Measurements from ENCODE around the gene CAPRIN1.
A peak's percentile ranks its signal among the peaks of the same experiment; 100 is the strongest.

Gene CAPRIN1

DNA sequence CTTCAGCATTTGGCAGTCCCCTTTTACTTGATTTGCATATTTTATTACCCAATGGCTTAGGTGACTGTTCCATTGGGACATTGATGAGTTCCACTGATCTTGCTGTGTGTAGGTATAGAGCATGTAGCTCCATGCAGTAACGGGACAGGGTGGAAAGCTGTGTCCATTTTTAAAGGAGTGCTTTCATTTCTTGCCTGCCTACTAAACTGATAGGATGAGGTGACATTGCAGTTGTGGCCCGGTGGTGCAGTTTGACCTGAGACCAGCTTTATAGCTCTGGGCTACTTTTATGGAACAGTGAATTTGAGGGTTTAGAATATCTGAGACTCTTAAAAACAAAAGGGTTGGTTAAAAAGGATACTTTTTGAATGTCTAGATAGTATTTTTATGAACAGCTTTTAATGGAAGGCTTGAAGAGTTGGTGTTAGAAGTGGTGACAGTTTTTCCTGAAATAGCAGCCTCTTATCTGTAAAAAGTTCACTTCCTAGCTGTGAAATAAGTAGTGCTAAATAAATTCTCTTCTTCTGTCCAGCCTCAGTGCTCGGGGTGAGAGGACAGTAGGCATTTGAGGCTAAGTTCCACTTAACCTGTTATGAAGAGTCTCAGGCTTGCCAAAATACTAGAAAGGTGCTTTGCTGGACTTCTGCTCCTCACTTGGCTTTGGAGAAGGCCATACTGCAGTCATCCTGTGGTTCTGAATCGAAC lies 80.9 kb downstream of the CAPRIN1 start:
- Mint-ChIP-seq H3K4me1 (ENCODE audit: low read depth) (no peaks in the 10 kb centered on the region), H3K36me3 (ENCODE audit: low read depth) (peaks cover 40% of the 10 kb centered on the region), H3K9me3 (no peaks in the 10 kb centered on the region), H3K27me3 (ENCODE audit: low read depth) (no peaks in the 10 kb centered on the region), H3K4me3 (no peak overlapping the region), H3K27ac (no peak overlapping the region)

DNA sequence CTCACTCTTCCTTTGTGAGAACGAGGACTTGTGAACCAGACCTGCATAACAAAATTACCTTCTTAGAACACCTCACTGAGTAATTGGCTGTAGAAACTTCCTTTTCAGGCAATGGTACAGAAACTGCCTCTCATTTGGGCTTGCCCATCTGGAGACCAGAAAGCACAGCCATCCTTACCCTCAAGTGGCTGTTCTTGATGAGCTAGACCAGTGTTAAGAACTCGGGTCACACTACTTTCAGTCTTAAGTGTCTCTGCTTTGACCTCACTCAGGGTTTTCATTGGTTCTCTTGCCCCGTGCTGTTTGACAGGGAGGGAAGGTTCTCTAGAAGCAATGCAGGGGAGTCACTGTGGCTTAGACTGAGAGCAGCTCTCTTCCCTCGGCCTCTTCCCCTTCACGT lies 83.2 kb downstream of the CAPRIN1 start:
- Mint-ChIP-seq H3K9me3 (no peaks in the 10 kb centered on the region), H3K4me1 (ENCODE audit: low read depth) (no peaks in the 10 kb centered on the region), H3K27ac (no peak overlapping the region), H3K4me3 (no peak overlapping the region), H3K27me3 (ENCODE audit: low read depth) (no peaks in the 10 kb centered on the region), H3K36me3 (ENCODE audit: low read depth) (peaks cover 43% of the 10 kb centered on the region)

DNA sequence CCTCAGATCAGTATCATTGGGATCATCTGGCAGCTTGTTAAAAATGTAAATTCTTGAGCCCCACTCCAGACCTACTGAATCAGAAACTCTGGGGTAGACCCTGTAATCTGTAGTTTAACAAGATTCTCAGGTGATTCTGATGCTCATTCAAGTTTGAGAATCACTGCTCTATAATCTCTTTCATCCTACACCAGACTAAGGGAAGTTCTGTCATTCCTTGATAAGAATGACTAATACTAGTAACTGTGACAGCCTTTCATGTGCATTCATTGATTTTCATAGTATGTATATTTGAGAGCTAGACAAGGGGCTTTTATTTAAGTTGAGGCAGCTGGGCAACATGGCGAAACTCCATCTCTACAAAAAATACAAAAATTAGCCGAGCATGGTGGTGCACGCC lies 83.9 kb downstream of the CAPRIN1 start:
- Mint-ChIP-seq H3K4me3 (no peak overlapping the region), H3K27ac (no peak overlapping the region), H3K9me3 (no peaks in the 10 kb centered on the region), H3K27me3 (ENCODE audit: low read depth) (no peaks in the 10 kb centered on the region), H3K4me1 (ENCODE audit: low read depth) (no peaks in the 10 kb centered on the region), H3K36me3 (ENCODE audit: low read depth) (peaks cover 43% of the 10 kb centered on the region)

DNA sequence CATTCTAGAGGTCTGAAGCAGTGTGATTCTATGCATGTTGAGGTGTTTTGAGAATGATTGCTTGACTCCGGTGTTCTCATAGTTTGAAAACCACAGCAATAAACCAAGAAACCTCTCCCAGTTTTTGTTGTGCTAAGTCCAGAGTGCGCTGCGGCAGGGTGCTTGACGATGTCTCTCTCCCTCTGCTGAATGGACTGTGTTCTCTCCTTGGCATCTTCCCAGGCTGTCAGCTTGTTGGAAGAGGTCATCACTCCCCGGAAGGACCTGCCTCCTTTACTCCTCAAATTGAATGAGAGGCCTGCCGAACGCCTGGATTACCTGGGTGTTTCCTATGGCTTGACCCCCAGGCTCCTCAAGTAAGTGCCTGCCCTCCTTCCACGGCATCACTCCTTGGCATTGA lies 84.9 kb downstream of the CAPRIN1 start:
- Mint-ChIP-seq H3K4me3 (no peak overlapping the region), H3K36me3 (ENCODE audit: low read depth) (peaks cover 42% of the 10 kb centered on the region), H3K4me1 (ENCODE audit: low read depth) (no peaks in the 10 kb centered on the region), H3K27me3 (ENCODE audit: low read depth) (no peaks in the 10 kb centered on the region), H3K27ac (no peak overlapping the region), H3K9me3 (no peaks in the 10 kb centered on the region)

DNA sequence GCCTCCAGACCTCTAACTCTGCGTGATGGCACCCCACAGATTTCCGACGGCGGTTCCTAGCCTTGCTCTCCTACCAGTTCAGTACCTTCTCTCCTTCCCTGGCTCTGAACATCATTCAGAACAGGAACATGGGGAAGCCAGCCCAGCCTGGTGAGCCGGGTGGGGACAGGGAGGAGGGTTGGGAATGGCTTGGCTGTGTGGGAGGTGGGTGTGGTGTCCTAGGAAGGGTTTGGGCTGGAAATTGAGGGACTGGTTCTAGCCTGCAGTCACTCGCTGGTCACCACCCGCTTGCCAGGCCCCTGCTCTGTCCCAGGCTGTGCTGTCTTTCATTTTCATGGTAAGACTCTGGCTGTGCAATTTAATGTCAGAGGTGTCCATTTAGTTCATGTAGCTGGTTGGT lies 87.8 kb downstream of the CAPRIN1 start:
- H3K36me3 Mint-ChIP-seq (ENCODE audit: low read depth) = peaks cover 37% of the 10 kb centered on the region

DNA sequence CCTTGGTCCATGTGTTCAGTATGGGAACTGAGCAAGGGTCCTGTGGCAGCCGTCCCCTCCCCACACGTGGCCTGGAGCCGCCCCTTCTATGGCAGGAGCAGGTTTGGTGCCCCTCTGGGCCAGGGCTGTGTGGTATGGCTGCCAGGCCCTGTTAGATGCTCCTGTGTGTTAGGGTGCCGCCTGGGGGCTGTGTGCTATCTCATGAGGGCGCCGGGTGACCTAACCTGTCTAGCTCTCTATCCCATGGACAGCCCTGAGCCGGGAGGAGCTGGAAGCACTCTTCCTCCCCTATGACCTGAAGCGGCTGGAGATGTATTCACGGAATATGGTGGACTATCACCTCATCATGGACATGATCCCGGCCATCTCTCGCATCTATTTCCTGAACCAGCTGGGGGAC lies 88.6 kb downstream of the CAPRIN1 start:
- Mint-ChIP-seq H3K27ac (no peak overlapping the region), H3K27me3 (ENCODE audit: low read depth) (no peaks in the 10 kb centered on the region), H3K9me3 (no peaks in the 10 kb centered on the region), H3K4me1 (ENCODE audit: low read depth) (no peaks in the 10 kb centered on the region), H3K4me3 (no peak overlapping the region), H3K36me3 (ENCODE audit: low read depth) (peaks cover 37% of the 10 kb centered on the region)

More for the DNA sequence above, 87.8 kb downstream of the CAPRIN1 start:
- Mint-ChIP-seq H3K4me3 (no peak overlapping the region), H3K9me3 (no peaks in the 10 kb centered on the region), H3K27ac (no peak overlapping the region), H3K4me1 (ENCODE audit: low read depth) (no peaks in the 10 kb centered on the region), H3K27me3 (ENCODE audit: low read depth) (no peaks in the 10 kb centered on the region)

DNA sequence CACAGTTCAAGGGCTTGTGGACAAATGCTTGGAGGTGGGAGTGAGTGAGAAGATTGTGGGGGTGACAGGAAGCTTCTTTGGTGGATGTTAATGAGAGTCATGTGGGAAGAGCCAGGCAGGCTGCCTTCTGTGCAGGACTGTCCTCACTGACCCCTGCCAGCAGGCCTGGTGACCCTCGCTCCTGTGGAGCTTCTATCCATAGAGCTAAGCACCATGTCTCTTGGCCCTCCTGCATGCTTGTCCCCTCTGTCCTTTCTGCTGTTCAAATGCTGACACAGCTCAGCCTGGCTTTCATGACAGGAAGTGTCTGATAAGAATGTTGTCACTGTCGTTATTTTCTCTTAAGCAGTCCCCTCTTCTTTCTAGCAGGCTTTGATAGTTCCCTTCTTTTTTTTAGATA lies 91.5 kb downstream of the CAPRIN1 start:
- Mint-ChIP-seq H3K27me3 (ENCODE audit: low read depth) (no peaks in the 10 kb centered on the region), H3K27ac (peak overlapping the region; percentile 17), H3K4me3 (no peak overlapping the region), H3K9me3 (no peaks in the 10 kb centered on the region), H3K4me1 (ENCODE audit: low read depth) (no peaks in the 10 kb centered on the region), H3K36me3 (ENCODE audit: low read depth) (peaks cover 40% of the 10 kb centered on the region)

DNA sequence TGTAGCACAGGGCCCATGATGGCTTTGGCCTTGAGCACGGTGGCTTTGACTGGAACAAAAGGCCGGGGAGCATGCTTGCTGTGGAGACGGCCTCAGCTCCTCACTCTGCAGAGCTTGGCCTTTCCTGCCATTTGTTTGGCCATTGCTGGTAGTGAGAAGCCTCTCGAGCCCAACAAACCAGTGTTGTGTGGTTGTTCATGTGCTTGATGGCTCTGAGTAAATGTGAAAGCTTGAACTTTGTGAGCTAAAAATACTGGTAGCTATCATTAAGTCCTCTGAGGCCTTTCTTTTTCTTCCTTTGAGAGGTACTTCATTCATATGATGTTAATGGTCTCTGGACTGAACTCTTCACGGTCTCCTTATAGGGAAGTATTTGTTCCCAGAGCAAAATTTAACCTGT lies 93.5 kb downstream of the CAPRIN1 start:
- no peaks in the 10 kb centered on the region for H3K9me3 Mint-ChIP-seq
- H3K27me3 Mint-ChIP-seq (ENCODE audit: low read depth) = no peaks in the 10 kb centered on the region
- no peak overlapping the region for H3K27ac Mint-ChIP-seq
- H3K4me1 Mint-ChIP-seq (ENCODE audit: low read depth) = no peaks in the 10 kb centered on the region
- H3K36me3 Mint-ChIP-seq (ENCODE audit: low read depth) = peaks cover 40% of the 10 kb centered on the region
- no peak overlapping the region for H3K4me3 Mint-ChIP-seq

DNA sequence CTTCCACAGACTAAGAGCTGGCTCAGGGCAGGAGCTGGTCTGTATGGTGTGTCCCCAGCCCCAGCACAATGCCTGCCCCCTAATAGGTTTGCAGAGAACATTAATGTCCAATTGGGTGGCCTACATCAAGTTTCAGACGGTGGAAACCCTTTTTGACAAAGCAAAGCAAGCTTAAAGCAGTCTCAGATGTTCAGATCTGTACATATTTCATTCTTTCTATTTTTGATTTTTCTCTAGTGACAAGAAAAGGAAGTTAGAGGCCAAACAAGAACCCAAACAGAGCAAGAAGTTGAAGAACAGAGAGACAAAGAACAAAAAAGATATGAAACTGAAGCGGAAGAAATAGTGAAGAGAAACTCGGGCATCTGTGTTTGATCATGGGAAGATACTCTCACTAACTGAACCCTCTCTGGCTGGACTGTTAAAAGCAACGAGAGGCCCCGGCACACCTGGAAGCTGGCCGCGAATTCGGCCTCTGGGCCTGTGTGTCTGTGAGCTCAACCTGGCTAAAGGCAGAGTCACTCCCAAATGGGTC lies 94.4 kb downstream of the CAPRIN1 start:
- Mint-ChIP-seq H3K36me3 (ENCODE audit: low read depth) (peaks cover 40% of the 10 kb centered on the region), H3K9me3 (no peaks in the 10 kb centered on the region), H3K27me3 (ENCODE audit: low read depth) (no peaks in the 10 kb centered on the region), H3K4me1 (ENCODE audit: low read depth) (no peaks in the 10 kb centered on the region), H3K27ac (no peak overlapping the region), H3K4me3 (no peak overlapping the region)

DNA sequence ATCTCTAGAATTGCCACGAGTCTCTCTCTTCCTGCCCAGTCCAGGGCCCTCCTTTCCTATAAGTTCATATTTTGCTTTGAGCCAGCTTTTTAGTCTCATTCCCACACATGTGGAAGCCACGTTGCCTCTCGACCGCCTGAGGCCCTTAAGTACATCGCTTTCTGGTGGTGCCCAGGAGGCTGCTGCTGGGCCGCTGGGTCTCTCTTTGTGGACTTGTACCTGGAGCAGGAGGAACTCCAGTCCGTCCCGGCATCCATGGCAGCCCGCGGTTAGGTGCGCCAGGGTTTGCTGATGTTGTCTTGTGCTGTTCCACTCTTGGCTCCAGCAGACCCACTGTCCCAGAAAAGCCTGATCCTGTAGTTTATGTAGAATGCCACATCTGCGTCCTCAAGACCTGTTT lies 94.9 kb downstream of the CAPRIN1 start:
- peaks cover 40% of the 10 kb centered on the region for H3K36me3 Mint-ChIP-seq (ENCODE audit: low read depth)
- H3K4me1 Mint-ChIP-seq (ENCODE audit: low read depth) = no peaks in the 10 kb centered on the region
- no peaks in the 10 kb centered on the region for H3K9me3 Mint-ChIP-seq
- H3K4me3 Mint-ChIP-seq = no peak overlapping the region
- H3K27me3 Mint-ChIP-seq (ENCODE audit: low read depth) = no peaks in the 10 kb centered on the region
- H3K27ac Mint-ChIP-seq = no peak overlapping the region

DNA sequence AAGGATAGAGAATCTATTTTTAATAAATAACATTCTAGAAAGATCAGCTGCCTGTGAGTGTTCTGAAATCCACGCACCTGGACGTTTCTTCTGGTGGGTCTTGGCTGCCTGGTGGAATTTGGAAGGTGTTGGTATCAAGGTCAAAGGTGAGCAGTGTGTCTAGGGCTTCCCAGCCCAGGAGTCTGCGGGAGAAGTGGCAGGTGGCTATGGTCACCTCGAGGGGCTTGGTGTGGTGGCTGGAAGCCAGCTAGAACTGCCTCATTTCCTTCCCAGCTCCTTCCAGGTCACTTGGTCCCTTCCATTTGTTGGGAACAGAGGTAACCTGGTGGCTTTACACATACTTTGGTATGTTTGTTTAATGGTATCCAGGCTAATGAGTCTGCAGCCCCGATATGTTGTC lies 95.3 kb downstream of the CAPRIN1 start:
- Mint-ChIP-seq H3K9me3 (no peaks in the 10 kb centered on the region), H3K4me1 (ENCODE audit: low read depth) (no peaks in the 10 kb centered on the region), H3K27me3 (ENCODE audit: low read depth) (no peaks in the 10 kb centered on the region), H3K27ac (no peak overlapping the region), H3K4me3 (no peak overlapping the region), H3K36me3 (ENCODE audit: low read depth) (peaks cover 35% of the 10 kb centered on the region)

DNA sequence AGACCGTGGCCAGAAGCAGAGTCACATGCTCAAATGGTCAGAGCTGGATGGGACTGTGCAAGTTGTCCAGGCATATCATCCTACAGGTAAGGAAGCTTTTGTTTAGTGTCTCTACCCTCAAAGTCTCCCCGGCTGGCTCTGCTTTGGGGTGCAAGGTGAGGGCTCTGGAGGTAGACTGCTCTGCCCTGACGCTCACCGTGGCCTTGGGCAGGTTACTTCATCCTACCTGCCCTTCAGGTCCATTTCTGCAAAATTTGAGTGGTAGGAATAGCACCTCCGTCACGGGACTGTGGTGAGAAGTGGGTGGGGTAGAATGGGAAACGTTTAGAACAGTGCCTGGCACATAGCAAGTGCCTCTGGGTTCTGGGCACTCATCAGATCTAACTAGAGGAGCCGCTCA lies 96.0 kb downstream of the CAPRIN1 start:
- Mint-ChIP-seq H3K36me3 (ENCODE audit: low read depth) (peaks cover 32% of the 10 kb centered on the region), H3K27me3 (ENCODE audit: low read depth) (no peaks in the 10 kb centered on the region), H3K4me3 (no peak overlapping the region), H3K9me3 (no peaks in the 10 kb centered on the region), H3K27ac (no peak overlapping the region), H3K4me1 (ENCODE audit: low read depth) (no peaks in the 10 kb centered on the region)

DNA sequence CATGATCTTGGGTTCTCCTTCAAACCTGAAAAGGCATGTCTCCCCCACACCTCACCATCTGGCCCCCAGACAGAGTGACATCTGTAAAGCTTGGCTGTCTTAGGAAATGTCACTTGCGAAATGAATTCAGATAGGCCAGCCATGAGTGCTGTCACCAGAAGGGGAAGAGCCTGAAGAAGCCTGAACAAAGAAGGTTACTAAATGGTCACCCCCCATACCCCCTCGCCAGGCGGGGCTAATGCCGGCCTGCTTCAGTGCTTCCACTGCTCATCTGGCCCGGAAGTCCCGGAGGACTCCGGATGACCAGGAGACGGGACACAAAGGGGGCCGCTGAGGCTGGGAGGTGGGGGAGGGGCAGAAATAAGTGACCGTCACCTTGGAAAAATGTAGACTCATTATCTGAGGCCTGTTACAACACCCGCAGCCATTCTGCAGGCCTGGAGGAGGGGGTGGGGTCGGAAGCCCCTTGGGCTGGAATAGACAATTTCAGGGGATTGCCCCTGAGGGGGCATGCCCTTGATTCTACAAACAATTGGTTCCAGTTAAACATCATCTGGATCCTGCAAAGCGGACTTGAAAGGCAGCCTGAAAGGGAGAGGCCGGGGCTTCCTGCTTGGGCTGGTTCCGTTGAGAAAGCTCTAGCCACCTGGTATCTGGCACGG lies 97.1 kb downstream of the CAPRIN1 start:
- no peak overlapping the region for H3K4me3 Mint-ChIP-seq
- H3K27me3 Mint-ChIP-seq (ENCODE audit: low read depth) = no peaks in the 10 kb centered on the region
- H3K27ac Mint-ChIP-seq = no peak overlapping the region
- no peaks in the 10 kb centered on the region for H3K4me1 Mint-ChIP-seq (ENCODE audit: low read depth)
- peaks cover 29% of the 10 kb centered on the region for H3K36me3 Mint-ChIP-seq (ENCODE audit: low read depth)
- no peaks in the 10 kb centered on the region for H3K9me3 Mint-ChIP-seq

DNA sequence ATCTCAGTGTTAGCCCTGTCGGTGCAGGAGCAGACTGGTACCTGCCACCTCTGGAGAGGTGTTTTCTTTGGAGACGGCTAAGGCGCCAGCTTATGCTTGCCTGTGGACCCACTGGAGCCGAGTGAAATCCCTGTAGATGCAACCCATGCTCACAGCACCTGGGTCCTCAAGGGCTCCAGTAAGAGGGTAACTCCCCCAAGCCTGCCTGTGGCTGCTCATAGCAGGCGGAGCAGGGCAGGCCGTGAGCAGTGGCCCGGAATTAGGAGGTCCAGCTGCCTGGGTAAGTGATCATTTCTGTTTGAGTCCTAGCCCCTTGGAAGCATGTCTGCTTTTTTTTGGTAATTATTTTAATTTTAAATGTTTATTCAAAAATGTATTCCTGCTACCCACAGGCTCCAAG lies 97.7 kb downstream of the CAPRIN1 start:
- Mint-ChIP-seq H3K9me3 (no peaks in the 10 kb centered on the region), H3K27ac (no peak overlapping the region), H3K4me1 (ENCODE audit: low read depth) (no peaks in the 10 kb centered on the region), H3K27me3 (ENCODE audit: low read depth) (no peaks in the 10 kb centered on the region), H3K4me3 (no peak overlapping the region), H3K36me3 (ENCODE audit: low read depth) (peaks cover 29% of the 10 kb centered on the region)

DNA sequence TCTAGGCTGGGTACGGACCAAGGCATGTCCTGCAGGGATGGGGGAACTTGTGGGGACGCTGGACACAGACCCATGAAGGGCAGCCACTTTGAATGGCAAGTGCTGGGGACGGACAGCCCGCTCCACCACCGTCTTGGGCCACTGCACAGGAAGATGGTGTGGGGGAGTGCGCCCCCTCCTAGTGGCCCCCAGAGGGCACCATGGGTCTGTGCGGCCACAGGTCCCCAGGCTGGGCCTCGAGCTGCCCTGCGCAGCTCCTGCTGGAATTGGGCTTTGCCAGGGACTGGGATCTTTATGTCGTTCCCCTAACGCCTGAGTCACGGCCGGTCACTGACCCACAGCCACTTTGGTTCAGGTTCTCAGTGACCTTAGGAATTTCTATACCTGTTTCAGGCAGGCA lies 98.3 kb downstream of the CAPRIN1 start:
- H3K27me3 Mint-ChIP-seq (ENCODE audit: low read depth) = no peaks in the 10 kb centered on the region
- H3K4me3 Mint-ChIP-seq = no peak overlapping the region
- H3K36me3 Mint-ChIP-seq (ENCODE audit: low read depth) = peaks cover 29% of the 10 kb centered on the region
- H3K9me3 Mint-ChIP-seq = no peaks in the 10 kb centered on the region
- no peak overlapping the region for H3K27ac Mint-ChIP-seq
- H3K4me1 Mint-ChIP-seq (ENCODE audit: low read depth) = no peaks in the 10 kb centered on the region
